ENCODE data around the gene POU6F1.

DNA sequence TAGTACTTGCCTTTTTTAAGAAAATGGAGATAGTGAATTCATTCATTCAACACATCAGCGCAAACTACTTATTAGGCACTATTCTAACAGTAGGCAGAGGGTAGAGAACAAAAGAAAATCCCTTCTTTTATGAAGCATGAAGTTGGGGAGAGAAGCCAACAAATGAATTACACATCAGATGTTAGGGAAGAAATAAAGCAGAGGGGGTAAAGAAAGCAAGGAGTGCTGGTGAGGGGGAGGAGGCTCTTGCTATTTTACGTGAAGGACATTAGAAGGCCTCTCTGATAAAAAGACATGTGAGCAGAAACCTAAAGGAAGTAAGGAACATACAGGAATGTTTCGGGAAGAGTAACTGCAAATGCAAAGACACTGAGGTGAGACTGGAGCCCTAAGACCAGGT, 67.1 kb downstream of the POU6F1 start:
- TF ChIP-seq CTCF (IDR thresholded peaks at IDR 0.05) (no peak), POLR2A (IDR thresholded peaks at IDR 0.05) (no peak)
